Measurements from ENCODE around the gene IDH3A. TPM values are rescaled to one million over a fixed set of nuclear protein-coding genes. Genes with fewer than 3 reads are reported as not detected.

IDH3A gene
- total RNA-seq, 1 experiment from 2014 or later, result 106 TPM

DNA sequence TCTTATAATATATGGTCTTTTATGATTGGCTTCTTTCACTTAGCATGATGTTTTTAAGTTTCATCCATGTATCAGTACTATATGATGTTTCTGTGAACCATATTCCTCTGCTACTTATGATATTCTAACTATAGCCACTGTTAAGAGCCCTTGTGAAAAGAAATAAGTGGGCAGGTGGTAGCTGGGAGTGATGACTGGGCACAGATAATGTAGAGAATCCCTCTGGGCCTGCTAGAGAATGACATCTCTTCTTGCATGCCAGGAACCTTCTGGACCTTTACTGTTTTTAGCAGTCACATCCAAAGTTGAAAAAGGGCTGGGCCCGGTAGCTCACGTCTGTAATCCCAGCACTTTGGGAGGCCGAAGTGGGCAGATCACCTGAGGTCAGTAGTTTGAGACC, 10.2 kb downstream of the IDH3A start:
- DNase-seq (ENCODE audit: unreplicated experiment), result no peak
- TF ChIP-seq, protein P1, sequence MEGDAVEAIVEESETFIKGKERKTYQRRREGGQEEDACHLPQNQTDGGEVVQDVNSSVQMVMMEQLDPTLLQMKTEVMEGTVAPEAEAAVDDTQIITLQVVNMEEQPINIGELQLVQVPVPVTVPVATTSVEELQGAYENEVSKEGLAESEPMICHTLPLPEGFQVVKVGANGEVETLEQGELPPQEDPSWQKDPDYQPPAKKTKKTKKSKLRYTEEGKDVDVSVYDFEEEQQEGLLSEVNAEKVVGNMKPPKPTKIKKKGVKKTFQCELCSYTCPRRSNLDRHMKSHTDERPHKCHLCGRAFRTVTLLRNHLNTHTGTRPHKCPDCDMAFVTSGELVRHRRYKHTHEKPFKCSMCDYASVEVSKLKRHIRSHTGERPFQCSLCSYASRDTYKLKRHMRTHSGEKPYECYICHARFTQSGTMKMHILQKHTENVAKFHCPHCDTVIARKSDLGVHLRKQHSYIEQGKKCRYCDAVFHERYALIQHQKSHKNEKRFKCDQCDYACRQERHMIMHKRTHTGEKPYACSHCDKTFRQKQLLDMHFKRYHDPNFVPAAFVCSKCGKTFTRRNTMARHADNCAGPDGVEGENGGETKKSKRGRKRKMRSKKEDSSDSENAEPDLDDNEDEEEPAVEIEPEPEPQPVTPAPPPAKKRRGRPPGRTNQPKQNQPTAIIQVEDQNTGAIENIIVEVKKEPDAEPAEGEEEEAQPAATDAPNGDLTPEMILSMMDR (IDR thresholded peaks at IDR 0.05; ENCODE audit: unreplicated experiment), result no peak
- CTCF ChIA-PET, result interaction anchor here (0.9 kb wide), 2 partner anchors 19 to 49 kb away, joined by 4 to 5 read pairs; no protein-coding TSS in a partner anchor
- Mint-ChIP-seq H3K27me3 (ENCODE audit: insufficient read depth, unreplicated experiment) (no peaks in the 10 kb centered on the region), H3K27ac (ENCODE audit: low read depth, unreplicated experiment) (no peak overlapping the region), H3K4me3 (ENCODE audit: unreplicated experiment) (no peak overlapping the region), H3K36me3 (ENCODE audit: insufficient read depth, unreplicated experiment) (peaks cover 73% of the 10 kb centered on the region), H3K9me3 (ENCODE audit: unreplicated experiment) (no peaks in the 10 kb centered on the region), H3K4me1 (ENCODE audit: insufficient read depth, unreplicated experiment) (peaks cover 20% of the 10 kb centered on the region)
- intact Hi-C loops (cut with micrococcal nuclease), result no loop called here
- POLR2A ChIA-PET, result interaction anchor here (0.7 kb wide), 1 partner anchor 9 kb away, joined by 3 read pairs; no protein-coding TSS in a partner anchor
- no TSS peak for BruUV-seq (replicated peaks)

DNA sequence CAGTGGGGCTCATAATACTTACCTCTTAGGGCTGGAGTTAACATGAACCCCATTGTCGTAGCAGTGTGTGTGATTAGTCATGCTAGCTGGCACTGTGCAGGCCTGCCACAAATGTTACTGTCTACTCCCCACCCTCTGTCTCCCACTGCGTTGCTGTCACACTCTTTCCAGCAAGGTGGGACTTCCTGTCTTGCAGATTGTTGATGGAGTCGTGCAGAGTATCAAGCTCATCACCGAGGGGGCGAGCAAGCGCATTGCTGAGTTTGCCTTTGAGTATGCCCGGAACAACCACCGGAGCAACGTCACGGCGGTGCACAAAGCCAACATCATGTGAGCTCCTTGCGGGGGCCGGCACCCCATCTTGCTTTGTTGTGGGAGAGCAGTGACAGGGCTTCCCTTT, 12.9 kb downstream of the IDH3A start:
- H3K9me3 Mint-ChIP-seq (ENCODE audit: unreplicated experiment), result no peaks in the 10 kb centered on the region
- no peak overlapping the region for H3K27ac Mint-ChIP-seq (ENCODE audit: low read depth, unreplicated experiment)
- ChIA-PET POLR2A (no interaction called here), CTCF (interaction anchor here (0.6 to 0.8 kb wide), 4 partner anchors 15 to 52 kb away, joined by 3 to 6 read pairs (median 3); no protein-coding TSS in a partner anchor)
- no TSS peak for BruUV-seq (replicated peaks)
- no peak for DNase-seq (ENCODE audit: unreplicated experiment)
- no peaks in the 10 kb centered on the region for H3K4me1 Mint-ChIP-seq (ENCODE audit: insufficient read depth, unreplicated experiment)
- peaks cover 89% of the 10 kb centered on the region for H3K36me3 Mint-ChIP-seq (ENCODE audit: insufficient read depth, unreplicated experiment)
- intact Hi-C loops (cut with micrococcal nuclease), result no loop called here
- H3K4me3 Mint-ChIP-seq (ENCODE audit: unreplicated experiment), result no peak overlapping the region
- H3K27me3 Mint-ChIP-seq (ENCODE audit: insufficient read depth, unreplicated experiment), result no peaks in the 10 kb centered on the region
- TF ChIP-seq, protein P1 (IDR thresholded peaks at IDR 0.05; ENCODE audit: unreplicated experiment), result no peak

DNA sequence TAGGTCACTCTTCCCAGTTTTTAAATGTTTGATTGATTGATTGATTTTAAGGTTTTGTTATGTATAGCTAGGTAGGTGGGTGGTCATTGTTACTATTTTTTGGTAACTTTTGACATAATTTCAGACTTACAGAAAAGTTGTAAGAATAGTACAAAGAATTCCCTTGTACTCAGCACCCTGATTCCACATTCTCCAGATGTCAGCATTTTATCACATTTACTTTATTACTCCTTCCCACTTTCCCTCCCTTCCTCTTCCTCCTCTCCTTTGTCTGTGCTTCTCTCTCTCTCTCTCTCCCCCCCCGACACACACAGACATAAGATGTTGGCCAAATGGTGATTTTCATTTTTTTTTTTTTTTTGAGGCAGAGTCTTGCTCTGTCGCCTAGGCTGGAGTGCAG, 14.8 kb downstream of the IDH3A start:
- ChIA-PET POLR2A (no interaction called here), CTCF (interaction anchor here (0.7 kb wide), 1 partner anchor 39 kb away, joined by 4 read pairs; no protein-coding TSS in a partner anchor)
- Mint-ChIP-seq H3K27ac (ENCODE audit: low read depth, unreplicated experiment) (no peak overlapping the region), H3K4me1 (ENCODE audit: insufficient read depth, unreplicated experiment) (no peaks in the 10 kb centered on the region), H3K9me3 (ENCODE audit: unreplicated experiment) (no peaks in the 10 kb centered on the region), H3K36me3 (ENCODE audit: insufficient read depth, unreplicated experiment) (peaks cover 92% of the 10 kb centered on the region), H3K27me3 (ENCODE audit: insufficient read depth, unreplicated experiment) (no peaks in the 10 kb centered on the region), H3K4me3 (ENCODE audit: unreplicated experiment) (no peak overlapping the region)
- intact Hi-C loops (cut with micrococcal nuclease), result no loop called here
- DNase-seq (ENCODE audit: unreplicated experiment), result no peak
- TF ChIP-seq, protein P1 (IDR thresholded peaks at IDR 0.05; ENCODE audit: unreplicated experiment), result no peak
- no TSS peak for BruUV-seq (replicated peaks)

DNA sequence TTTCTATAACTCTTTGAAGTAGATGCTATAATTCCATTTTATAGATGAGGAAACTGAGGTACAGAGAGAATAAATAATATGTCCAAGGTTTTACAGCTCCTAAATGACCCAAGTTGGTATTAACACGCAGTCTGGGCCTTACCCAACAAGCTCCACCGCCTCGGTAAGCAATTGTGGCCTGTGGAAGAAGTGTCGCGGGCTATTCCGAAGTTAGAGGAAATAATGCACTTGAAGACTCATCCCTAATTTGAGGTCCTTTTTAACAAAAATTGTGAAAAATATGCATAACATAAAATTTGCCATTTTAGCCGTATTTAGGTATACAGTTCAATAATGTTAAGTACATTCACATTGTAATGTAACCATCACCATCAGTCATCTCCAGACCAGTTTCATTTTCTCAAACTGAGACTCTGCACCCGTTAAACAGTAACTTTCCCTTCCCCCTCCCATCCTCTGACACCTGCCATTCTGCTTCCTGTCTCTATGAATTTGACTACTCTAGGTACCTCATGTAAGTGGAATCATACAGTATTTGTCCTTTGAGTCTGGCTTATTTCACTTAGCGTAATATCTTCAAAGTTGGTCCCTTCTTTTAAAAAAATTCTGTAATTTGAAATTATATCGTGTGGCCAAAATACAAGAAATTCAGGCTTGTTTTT, 18.2 kb downstream of the IDH3A start:
- intact Hi-C loops (cut with micrococcal nuclease), result no loop called here
- POLR2A ChIA-PET, result interaction anchor here (0.8 kb wide), 1 partner anchor 10 kb away, joined by 5 read pairs; no protein-coding TSS in a partner anchor
- no TSS peak for BruUV-seq (replicated peaks)
- H3K27me3 Mint-ChIP-seq (ENCODE audit: insufficient read depth, unreplicated experiment), result no peaks in the 10 kb centered on the region
- CTCF ChIA-PET, result interaction anchor here (0.6 to 0.7 kb wide), 2 partner anchors 16 to 21 kb away, joined by 3 to 4 read pairs; no protein-coding TSS in a partner anchor
- H3K4me1 Mint-ChIP-seq (ENCODE audit: insufficient read depth, unreplicated experiment), result no peaks in the 10 kb centered on the region
- no peaks in the 10 kb centered on the region for H3K9me3 Mint-ChIP-seq (ENCODE audit: unreplicated experiment)
- TF ChIP-seq, protein P1 (IDR thresholded peaks at IDR 0.05; ENCODE audit: unreplicated experiment), result no peak
- peaks cover 92% of the 10 kb centered on the region for H3K36me3 Mint-ChIP-seq (ENCODE audit: insufficient read depth, unreplicated experiment)
- H3K27ac Mint-ChIP-seq (ENCODE audit: low read depth, unreplicated experiment), result no peak overlapping the region
- no peak overlapping the region for H3K4me3 Mint-ChIP-seq (ENCODE audit: unreplicated experiment)
- no peak for DNase-seq (ENCODE audit: unreplicated experiment)
